ENCODE results near the gene HAPLN1.

HAPLN1 gene

GRCh38 chr5:83589786-83590185 is 130.9 kb downstream of the HAPLN1 start:
- no peak overlapping the region for H3K4me3 ChIP-seq (replicated peaks in 1 of 2; ENCODE audit: low read depth in 2 of 2, low read length in 2 of 2)
- DNase-seq (ENCODE audit: low read depth in 2 of 2) = no peak
- TF ChIP-seq CTCF (IDR thresholded peaks at IDR 0.05; ENCODE audit: low read depth, low read length) = no peak
